Measurements from ENCODE around the gene FBXO22.

GRCh38 chr15:75952525-75952924 lies 48.8 kb downstream of the FBXO22 start:
- TF ChIP-seq CTCF (IDR thresholded peaks at IDR 0.05) (no peak), EP300 (IDR thresholded peaks at IDR 0.05) (no peak), POLR2A (IDR thresholded peaks at IDR 0.05) (no peak)

All from tibial nerve (tissue), 4 donors.